ENCODE measurements around the gene NAGPA.
"Not testable (repeated sequence)": the region's sequence is repeated elsewhere in the genome, so short reads cannot be mapped to it uniquely, and the experiment has no call there.

The NAGPA gene, protein sequence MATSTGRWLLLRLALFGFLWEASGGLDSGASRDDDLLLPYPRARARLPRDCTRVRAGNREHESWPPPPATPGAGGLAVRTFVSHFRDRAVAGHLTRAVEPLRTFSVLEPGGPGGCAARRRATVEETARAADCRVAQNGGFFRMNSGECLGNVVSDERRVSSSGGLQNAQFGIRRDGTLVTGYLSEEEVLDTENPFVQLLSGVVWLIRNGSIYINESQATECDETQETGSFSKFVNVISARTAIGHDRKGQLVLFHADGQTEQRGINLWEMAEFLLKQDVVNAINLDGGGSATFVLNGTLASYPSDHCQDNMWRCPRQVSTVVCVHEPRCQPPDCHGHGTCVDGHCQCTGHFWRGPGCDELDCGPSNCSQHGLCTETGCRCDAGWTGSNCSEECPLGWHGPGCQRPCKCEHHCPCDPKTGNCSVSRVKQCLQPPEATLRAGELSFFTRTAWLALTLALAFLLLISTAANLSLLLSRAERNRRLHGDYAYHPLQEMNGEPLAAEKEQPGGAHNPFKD

DNA sequence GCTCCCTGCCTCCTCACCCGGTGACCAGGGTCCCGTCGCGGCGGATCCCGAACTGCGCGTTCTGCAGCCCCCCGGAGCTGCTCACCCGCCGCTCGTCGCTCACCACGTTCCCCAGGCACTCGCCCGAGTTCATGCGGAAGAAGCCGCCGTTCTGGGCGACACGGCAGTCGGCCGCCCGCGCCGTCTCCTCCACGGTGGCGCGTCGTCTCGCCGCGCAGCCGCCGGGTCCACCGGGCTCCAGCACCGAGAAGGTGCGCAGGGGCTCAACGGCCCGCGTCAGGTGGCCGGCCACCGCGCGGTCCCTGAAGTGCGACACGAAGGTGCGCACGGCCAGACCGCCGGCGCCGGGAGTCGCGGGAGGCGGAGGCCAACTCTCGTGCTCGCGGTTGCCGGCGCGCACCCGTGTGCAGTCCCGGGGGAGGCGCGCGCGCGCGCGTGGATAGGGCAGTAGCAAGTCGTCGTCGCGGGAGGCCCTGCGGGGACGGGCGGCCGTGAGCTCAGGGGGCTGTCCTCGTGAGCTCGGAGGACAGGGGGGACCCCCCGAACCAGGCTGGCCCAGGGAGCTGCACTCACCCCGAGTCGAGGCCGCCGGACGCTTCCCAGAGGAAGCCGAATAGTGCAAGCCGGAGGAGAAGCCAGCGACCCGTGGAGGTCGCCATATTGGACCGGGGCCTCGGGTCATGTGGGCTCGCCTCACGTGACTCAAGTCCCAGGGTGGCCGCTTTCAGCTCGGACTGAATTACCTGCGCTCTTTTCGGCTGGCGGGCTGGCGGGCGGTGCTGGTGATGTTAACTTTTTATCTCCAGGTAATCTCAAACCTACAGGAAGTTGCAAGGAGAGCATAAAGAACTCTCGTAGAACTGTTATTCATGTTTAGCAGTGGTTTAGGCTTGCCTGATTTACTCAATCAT is at the start of gene NAGPA:
Gene NAGPA, minus strand, starts transcription at position 680 of the 911 bp plus-strand sequence. Its CDS starts 21 bp downstream, at position 659.
- peak; percentile 93 for DNase-seq (ENCODE audit: low spot score)

DNA sequence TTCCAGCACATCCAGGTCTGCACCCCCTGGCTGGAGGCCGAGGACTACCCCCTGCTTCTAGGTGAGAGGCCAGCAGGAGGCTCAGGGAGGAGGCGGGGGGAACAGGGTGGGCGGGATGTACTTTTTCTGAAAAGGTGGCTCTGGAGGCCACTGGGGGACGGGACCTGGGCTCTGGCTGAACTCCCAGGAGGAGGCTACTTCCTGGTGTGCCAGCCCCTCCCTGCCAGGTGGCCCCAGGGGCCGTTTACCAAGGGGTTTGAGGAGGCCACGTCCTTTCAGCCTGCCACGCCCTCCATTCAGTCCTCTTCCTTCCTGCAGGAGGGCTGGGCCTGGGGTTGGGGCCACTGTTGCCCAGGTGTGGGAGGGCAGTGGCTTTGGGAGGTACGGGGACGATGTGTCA is 47.3 kb upstream of the NAGPA start:
- not testable (repeated sequence) for DNase-seq (ENCODE audit: low spot score)

DNA sequence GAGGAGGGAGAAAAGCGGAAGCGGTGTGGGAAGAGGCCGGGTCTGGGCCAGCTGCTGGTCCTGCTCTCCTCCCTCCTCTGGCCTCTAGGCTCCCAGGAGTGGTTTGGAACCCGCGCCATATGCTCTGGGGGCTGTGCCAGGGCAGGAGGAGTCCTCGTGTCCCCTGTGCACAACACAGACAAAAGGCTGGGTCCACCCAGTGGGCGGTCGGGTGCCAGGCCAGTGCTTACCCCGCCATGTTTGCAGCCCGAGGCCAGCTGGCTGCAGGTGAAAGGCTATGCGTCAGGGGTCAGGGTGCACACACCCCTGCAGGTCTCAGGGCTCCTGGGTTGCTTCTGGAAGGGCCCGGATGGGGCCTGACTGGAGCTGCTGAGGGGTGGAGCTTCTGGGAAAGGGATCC is 46.7 kb upstream of the NAGPA start:
- DNase-seq (ENCODE audit: low spot score) = not testable (repeated sequence)

DNA sequence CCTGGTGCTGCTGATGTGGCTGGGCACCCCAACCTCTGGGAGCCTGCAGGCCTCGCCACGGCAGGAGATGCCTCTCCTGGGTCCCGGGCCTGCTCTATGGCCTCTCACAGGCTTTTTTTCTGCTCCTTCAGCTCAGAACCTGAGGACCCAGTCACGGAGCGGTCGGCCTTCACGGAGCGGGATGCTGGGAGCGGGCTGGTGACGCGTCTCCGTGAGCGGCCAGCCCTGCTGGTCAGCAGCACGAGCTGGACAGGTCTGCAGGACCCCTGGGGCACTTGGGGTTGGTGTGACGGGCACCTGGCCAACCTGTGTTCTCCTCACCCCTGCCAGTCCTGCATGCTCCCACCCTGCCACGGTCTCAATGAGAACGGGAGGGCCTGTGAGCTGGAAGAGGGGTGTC is 44.9 kb upstream of the NAGPA start:
- no peak for DNase-seq (ENCODE audit: low spot score)

DNA sequence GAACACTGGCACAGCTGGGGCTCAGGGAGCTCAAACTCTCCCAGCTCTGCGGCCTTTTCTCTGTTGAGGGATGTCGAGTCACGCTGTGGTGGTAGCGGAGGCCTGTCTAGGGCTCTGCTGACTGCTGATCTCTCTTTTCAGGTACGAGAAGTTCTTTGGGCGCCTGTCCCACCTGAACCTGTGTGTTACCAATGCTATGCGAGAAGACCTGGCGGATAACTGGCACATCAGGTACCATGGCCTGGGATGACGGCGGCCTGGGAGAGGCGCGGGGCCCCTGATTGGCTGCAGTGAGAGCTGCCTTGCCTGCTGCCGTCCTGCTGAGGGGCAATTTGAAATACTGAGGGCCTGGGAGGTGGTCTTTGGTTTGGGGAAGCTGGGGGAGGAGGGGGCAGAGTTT is 43.6 kb upstream of the NAGPA start:
- no peak for DNase-seq (ENCODE audit: low spot score)

DNA sequence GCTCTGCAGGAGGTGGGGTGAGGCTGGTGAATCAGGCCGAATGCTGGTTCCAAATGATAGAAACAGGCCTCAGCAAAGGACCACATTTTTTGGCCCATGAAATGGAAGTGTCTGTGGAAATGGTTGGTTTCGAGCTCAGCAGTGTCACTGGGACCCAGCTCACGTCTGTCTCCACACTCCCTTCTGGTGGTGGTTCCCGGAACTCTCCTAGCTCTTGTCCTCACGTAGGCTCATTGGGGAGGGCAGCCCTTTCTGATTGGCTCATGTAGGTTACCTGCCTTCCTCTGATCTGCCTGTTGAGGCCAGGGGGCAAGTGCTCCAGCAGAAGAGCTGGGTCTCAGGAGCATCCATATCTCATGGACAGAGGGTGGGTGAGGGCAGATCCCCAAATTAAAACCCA is 41.9 kb upstream of the NAGPA start:
- DNase-seq (ENCODE audit: low spot score) = no peak

DNA sequence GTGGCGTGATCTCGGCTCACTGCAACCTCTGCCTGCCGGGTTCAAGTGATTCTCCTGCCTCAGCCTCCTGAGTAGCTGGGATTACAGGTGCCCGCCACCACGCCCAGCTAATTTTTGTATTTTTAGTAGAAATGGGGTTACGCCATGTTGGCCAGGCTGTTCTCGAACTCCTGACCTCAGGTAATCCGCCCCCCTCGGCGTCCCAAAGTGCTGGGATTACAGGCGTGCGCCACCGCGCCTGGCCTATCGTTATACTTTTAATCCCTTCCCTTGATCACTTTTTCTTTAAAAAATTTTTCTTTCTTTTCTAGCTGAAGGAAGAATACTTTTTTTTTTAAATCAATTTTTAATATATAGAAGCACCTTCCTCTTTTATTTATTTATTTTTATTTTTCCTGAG is 40.0 kb upstream of the NAGPA start:
- DNase-seq (ENCODE audit: low spot score) = not testable (repeated sequence)

DNA sequence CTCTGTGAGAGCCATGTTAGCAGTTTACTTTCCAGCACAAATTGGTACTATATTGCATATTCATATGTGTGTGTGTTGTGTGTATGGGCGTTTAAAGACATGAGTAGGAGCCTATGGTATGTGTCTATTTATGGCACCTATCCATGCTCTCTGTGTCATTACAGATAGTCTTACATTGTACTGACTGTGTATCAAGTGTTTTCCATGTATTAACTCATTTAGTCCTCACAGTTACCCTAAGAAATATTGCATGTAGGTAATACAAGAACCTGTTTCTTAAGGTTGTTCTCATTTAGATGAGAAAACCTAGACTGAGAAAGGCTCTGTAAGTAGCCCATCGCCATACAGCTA is 39.5 kb upstream of the NAGPA start:
- DNase-seq (ENCODE audit: low spot score) = no peak

DNA sequence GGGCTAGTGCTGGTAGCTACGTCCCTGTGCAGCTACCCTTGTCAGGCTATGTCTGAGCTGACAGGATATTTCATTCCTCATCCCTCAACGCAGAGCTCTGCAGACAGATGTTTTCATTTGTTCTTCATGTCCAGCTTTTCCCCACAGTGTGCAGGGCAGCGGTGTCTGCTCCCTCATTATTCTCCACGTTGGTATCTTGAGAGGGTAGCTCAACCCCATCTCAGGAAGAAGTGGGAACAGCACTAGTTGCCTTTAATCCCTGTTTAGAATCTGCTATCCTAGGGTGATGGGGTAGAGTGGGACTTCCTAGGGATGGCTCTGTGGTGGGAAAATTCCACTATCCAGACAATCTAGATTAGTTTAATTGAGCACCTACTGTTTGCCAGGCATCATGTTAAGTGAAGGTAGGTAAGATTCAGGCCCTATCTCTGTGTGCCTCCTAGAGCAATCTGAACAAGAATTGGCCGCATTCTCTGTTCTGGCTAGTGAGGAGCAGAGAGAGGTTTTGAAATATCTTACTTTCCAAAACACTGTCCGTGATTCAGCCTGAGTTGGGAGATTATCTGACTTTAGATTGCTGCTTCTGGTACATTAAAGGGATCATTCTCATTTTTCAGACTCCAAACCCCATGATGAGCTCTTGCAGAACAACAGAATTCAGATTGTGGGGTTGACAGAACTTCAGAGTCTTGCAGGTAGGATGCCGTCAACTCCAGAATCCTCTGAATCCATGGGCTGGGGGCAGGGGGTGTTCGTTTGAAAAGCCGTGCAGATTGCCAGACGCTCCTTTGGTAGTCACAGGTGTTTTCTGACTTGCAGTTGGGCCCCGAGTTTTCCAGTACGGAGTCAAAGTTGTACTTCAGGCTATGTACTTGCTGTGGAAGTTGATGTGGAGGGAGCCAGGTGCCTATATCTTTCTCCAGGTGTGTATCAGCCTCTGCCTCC is 38.9 kb upstream of the NAGPA start:
- no peak for DNase-seq (ENCODE audit: low spot score)

DNA sequence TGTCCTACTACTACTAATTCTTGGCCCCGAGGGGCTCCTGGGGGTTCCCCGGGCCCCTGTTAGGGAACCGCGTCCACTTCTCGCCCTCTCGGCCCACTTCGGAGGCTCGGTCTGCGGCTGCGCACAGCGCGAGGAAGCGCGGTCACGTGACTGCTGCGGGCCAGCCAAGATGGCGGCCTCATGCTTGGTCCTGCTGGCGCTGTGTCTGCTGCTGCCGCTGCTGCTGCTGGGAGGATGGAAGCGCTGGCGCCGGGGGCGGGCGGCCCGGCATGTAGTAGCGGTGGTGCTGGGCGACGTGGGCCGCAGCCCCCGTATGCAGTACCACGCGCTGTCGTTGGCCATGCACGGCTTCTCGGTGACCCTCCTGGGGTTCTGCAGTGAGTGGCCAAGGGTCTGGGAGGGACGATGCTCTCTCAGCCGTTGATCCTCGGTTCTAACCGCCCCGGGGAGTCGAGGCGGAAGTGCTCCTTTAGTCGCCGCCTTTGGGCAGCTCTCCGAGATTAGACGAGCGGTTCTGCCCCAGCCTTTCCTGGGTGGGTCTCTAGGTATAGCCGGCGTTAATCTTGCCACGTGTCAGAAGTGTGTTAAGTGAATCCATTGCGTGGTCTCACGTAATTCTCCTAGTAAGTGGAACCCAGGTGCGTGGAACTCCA is 38.1 kb upstream of the NAGPA start, which contains the start of gene ALG1:
Gene ALG1, plus strand, starts transcription at position 163 of the 653 bp plus-strand sequence. Its CDS starts 7 bp downstream, at position 170.
- peak; percentile 98 for DNase-seq (ENCODE audit: low spot score)

DNA sequence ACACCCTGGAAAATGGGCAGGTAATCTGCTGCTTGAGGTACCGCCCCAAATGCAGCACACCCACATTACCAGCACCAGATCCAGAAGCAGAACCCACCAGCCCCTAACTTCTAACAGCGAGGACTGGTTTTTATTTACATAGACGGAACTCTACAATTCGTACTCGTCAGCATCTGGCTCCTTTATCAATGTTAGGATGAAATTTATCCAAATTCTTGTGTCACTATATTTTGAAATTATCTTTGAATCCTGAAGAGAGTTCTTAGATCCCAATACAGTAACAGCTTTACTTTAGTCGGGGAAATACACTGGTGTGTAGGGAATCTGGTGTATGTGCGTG is 37.6 kb upstream of the NAGPA start:
- no peak for DNase-seq (ENCODE audit: low spot score)

DNA sequence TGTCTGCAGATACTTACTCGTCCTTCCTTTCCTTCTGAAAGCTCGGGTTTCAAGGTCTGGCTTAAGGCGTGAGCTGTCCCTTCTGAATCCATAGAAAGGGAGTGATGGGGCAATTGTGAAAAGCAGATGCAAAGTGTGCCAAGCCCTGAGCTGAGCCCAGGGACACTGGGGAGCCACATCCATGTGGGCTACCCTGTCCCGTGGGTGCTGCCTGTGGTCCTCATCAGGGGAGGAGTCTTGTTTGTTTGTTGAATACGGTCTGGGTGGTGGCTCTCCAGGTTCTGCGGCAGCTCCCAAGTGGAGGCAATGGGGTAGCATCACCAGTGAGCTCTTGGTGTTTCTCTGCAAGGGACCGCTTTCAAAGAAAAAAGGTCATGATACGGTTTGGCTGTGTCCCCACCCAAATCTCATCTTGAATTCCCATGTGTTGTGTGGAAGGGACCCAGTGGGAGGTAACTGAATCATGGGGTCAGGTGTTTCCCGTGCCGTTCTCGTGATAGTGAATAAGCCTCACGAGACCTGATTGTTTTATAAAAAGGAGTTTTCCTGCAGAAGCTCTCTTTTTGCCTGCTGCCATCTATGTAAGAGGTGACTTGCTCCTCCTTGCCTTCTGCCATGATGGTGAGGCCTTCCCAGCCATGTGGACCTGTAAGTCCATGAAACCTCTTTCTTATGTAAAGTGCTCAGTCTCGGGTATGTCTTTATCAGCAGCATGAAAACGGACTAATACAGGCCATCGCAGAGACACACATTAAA is 36.9 kb upstream of the NAGPA start:
- DNase-seq (ENCODE audit: low spot score) = no peak

DNA sequence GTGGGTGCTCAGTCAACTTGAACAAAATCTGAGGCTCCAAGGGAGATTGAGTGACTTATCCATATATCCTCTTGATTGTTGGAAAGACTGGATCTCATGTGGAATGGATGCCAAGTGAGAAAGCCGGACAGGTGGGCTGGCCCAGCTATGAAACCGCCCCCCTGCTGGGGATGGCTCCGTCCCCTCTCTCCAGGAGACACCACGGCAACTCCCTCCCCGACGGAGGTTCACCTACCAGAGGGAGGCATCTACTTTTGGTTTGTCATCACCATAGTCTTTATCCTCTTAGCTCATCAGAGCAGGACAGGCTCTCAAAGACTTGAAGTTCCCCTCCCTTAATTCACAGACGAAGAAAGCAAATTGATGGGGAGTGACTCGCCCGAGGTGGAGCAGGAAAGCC is 36.1 kb upstream of the NAGPA start:
- DNase-seq (ENCODE audit: low spot score) = no peak

DNA sequence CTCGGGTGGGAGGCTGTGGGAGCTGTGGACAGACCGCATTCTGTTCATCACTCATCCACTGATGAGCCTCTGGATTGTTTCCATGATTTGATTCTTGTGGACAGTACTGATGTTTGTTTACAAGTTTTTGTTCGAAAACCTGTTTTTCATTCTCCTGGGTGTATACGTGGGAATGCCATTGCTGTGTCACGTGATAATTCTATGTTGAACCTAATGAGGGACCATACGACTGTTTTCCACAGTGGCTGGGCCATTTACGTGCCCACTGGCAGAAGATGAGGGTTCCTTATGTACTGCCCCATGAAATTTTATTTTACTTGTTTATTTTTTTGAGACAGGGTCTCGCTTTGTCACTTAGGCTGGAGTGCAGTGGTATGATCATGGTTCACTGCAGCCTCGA is 35.3 kb upstream of the NAGPA start:
- DNase-seq (ENCODE audit: low spot score) = no peak

DNA sequence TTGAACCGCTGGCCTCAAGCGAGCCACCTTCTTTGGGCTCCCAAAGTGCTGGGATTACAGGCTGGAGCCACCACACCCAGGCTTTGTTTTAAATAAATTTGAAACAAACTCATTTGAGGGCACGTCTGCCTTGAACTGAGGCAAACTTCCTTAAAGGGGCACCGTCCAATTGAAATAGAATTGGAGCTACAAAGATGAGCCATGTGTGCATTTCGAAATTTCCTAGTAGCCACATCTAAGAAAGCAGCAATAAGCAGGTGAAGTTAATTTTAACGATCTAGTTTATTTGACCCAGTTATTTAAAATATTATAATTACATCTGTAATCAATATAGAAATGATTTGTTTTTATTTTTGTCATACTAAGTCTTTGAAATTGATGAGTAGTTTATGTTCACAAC is 32.8 kb upstream of the NAGPA start:
- DNase-seq (ENCODE audit: low spot score) = no peak

DNA sequence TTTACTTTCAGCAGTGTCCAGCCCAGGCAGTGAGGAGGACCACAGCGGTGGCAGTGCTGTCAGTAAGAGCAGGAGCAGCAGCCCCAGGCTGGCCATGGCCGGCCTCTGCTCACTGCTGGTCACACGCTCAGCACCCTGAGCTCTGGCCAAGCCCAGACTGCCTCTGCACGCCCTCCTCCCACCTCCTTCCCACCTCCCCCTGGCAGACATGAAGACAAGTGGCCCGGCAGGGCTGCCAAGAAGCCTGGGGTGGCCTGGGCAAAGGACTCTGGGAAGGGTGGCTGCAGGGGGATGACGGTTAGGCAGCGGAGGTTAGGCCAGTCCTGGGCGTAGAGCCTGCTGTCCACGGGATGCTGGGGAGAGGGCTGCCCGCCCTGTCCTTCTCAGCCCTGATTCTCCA is 32.1 kb upstream of the NAGPA start, which contains the start of gene C16orf89:
Gene C16orf89, minus strand, starts transcription at position 144 of the 400 bp plus-strand sequence. Its CDS starts 48 bp downstream, at position 96.
- DNase-seq (ENCODE audit: low spot score) = no peak

DNA sequence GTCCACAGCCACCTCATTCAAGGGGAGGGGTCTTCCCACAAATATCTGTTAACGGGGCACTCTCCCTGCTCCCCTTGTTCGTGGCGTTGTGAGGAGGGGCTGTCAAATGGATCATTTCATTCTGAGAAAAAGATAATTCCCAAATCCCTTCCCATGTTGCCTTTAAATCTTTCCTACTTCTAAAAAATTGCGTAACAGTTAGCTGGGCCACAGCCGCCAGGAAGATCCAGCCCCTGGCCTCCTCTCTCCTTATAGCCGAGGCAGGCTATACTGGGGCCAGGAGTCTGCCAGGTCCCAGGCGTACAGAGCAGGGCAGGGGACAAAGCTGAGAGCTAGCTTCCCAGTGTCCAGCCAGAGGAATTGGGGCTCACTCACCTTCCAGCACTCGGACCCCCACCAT is 31.6 kb upstream of the NAGPA start:
- no peak for DNase-seq (ENCODE audit: low spot score)

DNA sequence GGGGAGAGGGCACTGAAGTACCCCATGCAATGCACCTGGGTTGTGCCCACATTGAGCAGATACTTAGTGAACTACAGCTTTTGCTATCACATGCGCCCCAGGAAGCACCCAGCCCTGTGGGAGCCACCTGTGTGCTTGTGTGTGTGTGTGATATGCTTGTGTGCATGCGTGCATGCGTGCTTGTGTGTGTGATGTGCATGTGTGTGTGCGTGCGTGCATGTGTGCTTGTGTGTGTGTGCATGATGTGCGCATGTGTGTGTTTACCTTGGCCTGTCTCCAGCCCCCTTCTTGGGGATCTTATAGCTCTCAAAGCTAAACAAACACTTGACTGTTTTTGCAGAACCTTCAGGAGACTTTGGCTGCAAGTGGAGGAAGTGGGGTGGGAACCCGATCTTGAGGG is 31.2 kb upstream of the NAGPA start:
- DNase-seq (ENCODE audit: low spot score) = no peak

DNA sequence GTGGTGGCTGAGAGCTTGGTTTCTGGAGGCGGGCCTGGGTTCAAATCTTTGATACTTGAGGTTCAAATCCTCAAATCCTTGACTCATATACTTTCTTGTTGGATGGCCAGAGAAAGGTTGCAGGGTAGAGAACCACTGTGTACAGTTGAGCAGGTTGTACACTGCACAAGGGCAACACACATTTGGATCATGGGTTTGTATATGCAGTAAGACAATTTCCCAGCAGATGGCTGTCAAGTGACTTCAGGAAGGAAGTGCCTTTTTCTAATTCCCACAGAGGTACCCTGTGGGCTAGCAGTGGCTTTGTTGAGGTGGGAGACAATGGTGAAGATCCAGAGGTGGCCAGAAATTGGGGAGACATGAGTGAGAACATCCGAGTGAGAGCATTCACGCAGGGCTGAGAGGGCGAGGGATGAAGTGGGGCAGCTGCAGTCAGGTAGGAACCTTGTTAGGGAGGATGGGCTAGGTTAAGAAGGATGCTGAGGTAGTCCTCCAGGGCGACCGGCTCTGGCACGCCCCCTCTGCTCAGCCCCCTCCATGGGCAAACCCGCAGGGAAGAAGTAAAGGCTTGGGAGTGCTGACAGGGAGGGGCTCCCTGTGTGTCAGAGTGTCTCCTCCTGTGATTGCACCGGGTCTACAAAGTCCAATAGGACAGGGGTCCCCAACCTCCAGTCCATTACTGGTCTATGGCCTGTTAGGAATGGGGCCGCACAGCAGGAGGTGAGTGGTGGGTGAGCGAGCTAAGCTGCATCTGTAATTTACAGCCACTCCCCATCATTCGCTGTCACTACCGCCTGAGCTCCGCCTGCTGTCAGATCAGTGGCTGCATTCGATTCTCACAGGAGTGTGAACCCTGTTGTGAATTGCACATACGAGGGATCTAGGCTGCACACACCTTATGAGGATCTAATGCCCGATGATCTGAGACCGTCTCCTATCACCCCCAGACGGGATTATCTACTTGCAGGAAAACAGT is 29.3 kb upstream of the NAGPA start:
- no peak for DNase-seq (ENCODE audit: low spot score)

Measured in AG08395 (cell line).